NT2/D1 (cell line): ENCODE data around the gene FOXP2.

Source experiments
- SUZ12 ChIP-seq: IDR thresholded peaks from 2 replicates; pipeline ENCODE4 v1.6.1; 2011; ENCODE audit not compliant: insufficient read length, insufficient read depth; ENCODE audit errors: extremely low read depth
- YY1 ChIP-seq: IDR thresholded peaks from 2 replicates; pipeline ENCODE4 v1.6.1; 2011; ENCODE audit not compliant: insufficient read length, insufficient read depth
- ZNF274 ChIP-seq: IDR thresholded peaks from 2 replicates; pipeline ENCODE4 v1.6.1; 2011; ENCODE audit warnings: mild to moderate bottlenecking, low read depth, low read length

- TF ChIP-seq YY1 = no peak
- no peak for TF ChIP-seq SUZ12
- TF ChIP-seq ZNF274 = no peak
These were observed 35.8 kb downstream of the FOXP2 start for GRCh38 chr7:114450431-114450830.
